Panc1 (cell line): ENCODE data around the gene VPS41. TPM values are rescaled to one million over a fixed set of nuclear protein-coding genes. Genes with fewer than 3 reads are reported as not detected.

Experiments used
- ATAC-seq: fragments of 200-7000 bp; cut with Tn5 transposase; 2 replicates; pipeline ENCODE4 v1.9.1; 2020; ENCODE audit warnings: mild to moderate bottlenecking, moderate library complexity
- BruUV-seq: library from RNA; stranded (reverse); fragments of 400-500 nt; replicated peaks from 2 replicates; lab custom pipeline; 2021; lab: Mats Ljungman, UMichigan
- CTCF ChIA-PET: fragments of 300-600 bp; sonication (Branson Sonifier 250); formaldehyde crosslinking; loops from one replicate; lab custom pipeline; 2022; ENCODE audit warnings: antibody characterized with exemption; lab: Charles Lee
- POLR2A ChIA-PET: fragments of 300-600 bp; sonication (Branson Sonifier 250); formaldehyde crosslinking; loops from one replicate; lab custom pipeline; 2022; ENCODE audit warnings: antibody characterized with exemption; lab: Charles Lee
- DNase-seq: peaks from one replicate; pipeline ENCODE4 v3.0.0-alpha.2; 2010; ENCODE audit warnings: low read depth, low spot score
- H3K27ac ChIP-seq: 2 replicates; pipeline ENCODE4 v1.5.1; 2011; ENCODE audit warnings: mild to moderate bottlenecking, low read length, inconsistent platforms
- H3K27me3 ChIP-seq: fragments of 200-500 bp; sonication (Bioruptor generic); 2 replicates; pipeline ENCODE4 v1.6.0; 2014; ENCODE audit warnings: low read length, inconsistent platforms; ENCODE audit not compliant: control insufficient read depth, insufficient read depth
- H3K36me3 ChIP-seq: fragments of 200-500 bp; sonication (Bioruptor generic); 2 replicates; pipeline ENCODE4 v1.5.1; 2014; ENCODE audit warnings: inconsistent platforms, mild to moderate bottlenecking, low read length, moderate library complexity; ENCODE audit not compliant: control insufficient read depth, insufficient read depth
- H3K4me1 ChIP-seq: 2 replicates; pipeline ENCODE4 v1.5.1; 2011; ENCODE audit warnings: inconsistent platforms, mild to moderate bottlenecking, low read length, moderate library complexity; ENCODE audit not compliant: control insufficient read depth, insufficient read depth
- H3K4me3 ChIP-seq, 2 experiments: 2 replicates each; pipeline ENCODE4 v1.5.1; 2011 to 2012; ENCODE audit warnings: low read depth in 2 of 2, low read length in 2 of 2, mild to moderate bottlenecking in 2 of 2, inconsistent platforms in 1 of 2, moderate library complexity in 1 of 2
- H3K9me3 ChIP-seq: fragments of 200-500 bp; sonication (Bioruptor generic); 2 replicates; pipeline ENCODE4 v1.5.1; 2014; ENCODE audit warnings: low read depth, mild to moderate bottlenecking, inconsistent platforms, low read length, moderate library complexity; ENCODE audit not compliant: control insufficient read depth, insufficient read depth
- CTCF ChIP-seq: fragments of 450-650 bp; IDR thresholded peaks from 2 replicates; pipeline ENCODE4 v1.5.1; 2017; ENCODE audit warnings: mild to moderate bottlenecking
- POLR2AphosphoS5 ChIP-seq: IDR thresholded peaks from 2 replicates; pipeline ENCODE4 v1.6.1; 2012; ENCODE audit warnings: mild to moderate bottlenecking, low read depth, low read length, moderate library complexity
- REST ChIP-seq, 2 experiments: IDR thresholded peaks; 2 replicates each; pipeline ENCODE4 v1.6.1; 2011 to 2012; ENCODE audit warnings: low read depth in 2 of 2, control low read depth in 1 of 2, low read length in 1 of 2, mild to moderate bottlenecking in 1 of 2, moderate library complexity in 1 of 2; ENCODE audit not compliant: insufficient read depth in 1 of 2
- SIN3A ChIP-seq: IDR thresholded peaks from 2 replicates; pipeline ENCODE4 v1.6.1; 2012; ENCODE audit warnings: low read depth, mild to moderate bottlenecking, low read length, moderate library complexity, borderline replicate concordance; ENCODE audit not compliant: insufficient read depth
- TCF7L2 ChIP-seq: IDR thresholded peaks from 2 replicates; pipeline ENCODE4 v1.6.1; 2011; ENCODE audit warnings: mild to moderate bottlenecking, low read depth, low read length, inconsistent platforms
- in situ Hi-C: cut with HindIII; loops from 2 replicates; pipeline ENCODE4 v1.10.0; 2016; ENCODE audit warnings: low sequenced_read_pairs, low pct_unique_long_range_greater_than_20kb
- intact Hi-C: fragments of 100-400 bp; cut with micrococcal nuclease; formaldehyde crosslinking; loops from one replicate; pipeline ENCODE4 v1.10.0; 2022; ENCODE audit not compliant: unreplicated experiment
- total RNA-seq: library from RNA; stranded (reverse); gene quantifications from one replicate; pipeline ENCODE4 v1.2.1, GENCODE V29; 2021; ENCODE audit not compliant: unreplicated experiment

VPS41 gene
- total RNA-seq, 1 experiment from 2014 or later, result 127 TPM

- no TSS peak for BruUV-seq
- H3K36me3 ChIP-seq, result peaks cover 6% of the 10 kb centered on the region; the same call in 1 of the 2 replicates
- TF ChIP-seq CTCF, result peak; percentile 40
- no peak for TF ChIP-seq SIN3A
- no peak for ATAC-seq
- in situ Hi-C loops, result no loop called here
- H3K4me3 ChIP-seq, result no peak overlapping the region
- H3K27me3 ChIP-seq, result no peaks in the 10 kb centered on the region; the same call in 1 of the 2 replicates
- peaks cover 4% of the 10 kb centered on the region; the same call in 1 of the 2 replicates for H3K4me1 ChIP-seq
- ChIA-PET CTCF (no interaction called here), POLR2A (no interaction called here)
- DNase-seq, result no peak
- intact Hi-C loops, result no loop called here
- H3K9me3 ChIP-seq, result no peaks in the 10 kb centered on the region
- no peak overlapping the region for H3K27ac ChIP-seq
Observed at GRCh38 chr7:38909870-38910269, 879 bp upstream of the VPS41 start.

GRCh38 chr7:38907766-38908165 lies 1.2 kb downstream of the VPS41 start:
- Histone ChIP-seq H3K4me3 (peak overlapping the region; percentile 80 to 96; a peak in 3 of 4 replicates), H3K4me1 (peaks cover 4% of the 10 kb centered on the region; the same call in 1 of the 2 replicates), H3K27ac (no peak overlapping the region; the same call in 1 of the 2 replicates), H3K9me3 (no peaks in the 10 kb centered on the region), H3K36me3 (peaks cover 6% of the 10 kb centered on the region; the same call in 1 of the 2 replicates), H3K27me3 (no peaks in the 10 kb centered on the region; the same call in 1 of the 2 replicates)
- intact Hi-C loops (no loop called here), in situ Hi-C loops (no loop called here)
- no peak for TF ChIP-seq REST (IDR thresholded peaks at IDR 0.05; ENCODE audit: insufficient read depth in 1 of 2, low read depth in 2 of 2, low read length in 1 of 2)
- TF ChIP-seq SIN3A, result no peak
- TF ChIP-seq CTCF, result no peak
- no peak for TF ChIP-seq POLR2AphosphoS5
- TF ChIP-seq TCF7L2, result no peak
- ChIA-PET CTCF (no interaction called here), POLR2A (no interaction called here)
- no peak for DNase-seq
- ATAC-seq, result no peak
- no TSS peak for BruUV-seq
